ENCODE measurements around the gene GJD2.

Gene GJD2

DNA sequence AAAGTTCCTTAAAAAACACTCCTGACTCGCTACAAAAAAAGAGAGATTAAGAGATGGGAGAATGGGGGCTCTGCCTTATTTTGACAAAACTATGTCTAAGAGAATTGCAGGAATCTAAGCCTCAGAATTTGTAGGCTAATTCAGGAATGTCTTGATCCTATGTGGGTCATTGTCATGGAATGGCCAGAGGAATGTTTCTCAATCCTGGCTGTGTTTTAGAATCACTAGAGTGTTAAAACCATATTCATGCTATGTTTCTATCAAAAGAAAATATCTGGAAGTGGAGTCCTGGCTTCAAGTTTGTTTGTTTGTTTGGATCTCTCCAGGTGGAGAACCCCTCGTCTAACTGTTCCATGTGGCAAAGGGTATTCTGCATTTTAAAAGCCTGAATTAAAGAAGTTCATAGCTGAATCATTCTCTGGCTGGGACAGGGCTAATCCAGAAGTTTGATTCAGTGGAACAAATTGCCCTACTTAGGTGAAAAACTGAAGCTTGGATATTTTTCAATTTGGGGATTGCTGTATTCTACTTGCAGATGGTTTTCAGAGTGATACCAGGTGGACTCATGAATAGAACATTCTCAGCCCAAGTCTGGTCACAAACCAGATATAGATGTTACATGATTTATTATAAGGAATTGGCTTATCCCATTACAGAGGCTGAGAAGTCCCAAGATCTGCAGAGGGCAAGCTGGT, 28.2 kb downstream of the GJD2 start:
- Histone ChIP-seq H3K9me3 (ENCODE audit: control insufficient read depth, insufficient read depth, low read depth, low read length) (no peaks in the 10 kb centered on the region), H3K4me3 (ENCODE audit: low read depth, low read length) (no peak overlapping the region), H3K4me1 (ENCODE audit: control insufficient read depth, insufficient read depth, low read length) (no peaks in the 10 kb centered on the region), H3K27ac (ENCODE audit: extremely low read depth, low read depth, low read length) (no peak overlapping the region), H3K36me3 (ENCODE audit: control insufficient read depth in 2 of 2, insufficient read depth in 1 of 2, low read length in 2 of 2) (no peaks in the 10 kb centered on the region)
- TF ChIP-seq ZNF335 (tag by site-specific recombination; conservative IDR thresholded peaks at IDR 0.05) (no peak), MEIS1 (CRISPR knock-in tag; IDR thresholded peaks at IDR 0.05; ENCODE audit: borderline replicate concordance) (no peak), KLF10 (tag by site-specific recombination; IDR thresholded peaks at IDR 0.05) (no peak), ZBTB48 (tag by site-specific recombination; IDR thresholded peaks at IDR 0.05) (no peak)
- TF ChIP-seq, protein P1, sequence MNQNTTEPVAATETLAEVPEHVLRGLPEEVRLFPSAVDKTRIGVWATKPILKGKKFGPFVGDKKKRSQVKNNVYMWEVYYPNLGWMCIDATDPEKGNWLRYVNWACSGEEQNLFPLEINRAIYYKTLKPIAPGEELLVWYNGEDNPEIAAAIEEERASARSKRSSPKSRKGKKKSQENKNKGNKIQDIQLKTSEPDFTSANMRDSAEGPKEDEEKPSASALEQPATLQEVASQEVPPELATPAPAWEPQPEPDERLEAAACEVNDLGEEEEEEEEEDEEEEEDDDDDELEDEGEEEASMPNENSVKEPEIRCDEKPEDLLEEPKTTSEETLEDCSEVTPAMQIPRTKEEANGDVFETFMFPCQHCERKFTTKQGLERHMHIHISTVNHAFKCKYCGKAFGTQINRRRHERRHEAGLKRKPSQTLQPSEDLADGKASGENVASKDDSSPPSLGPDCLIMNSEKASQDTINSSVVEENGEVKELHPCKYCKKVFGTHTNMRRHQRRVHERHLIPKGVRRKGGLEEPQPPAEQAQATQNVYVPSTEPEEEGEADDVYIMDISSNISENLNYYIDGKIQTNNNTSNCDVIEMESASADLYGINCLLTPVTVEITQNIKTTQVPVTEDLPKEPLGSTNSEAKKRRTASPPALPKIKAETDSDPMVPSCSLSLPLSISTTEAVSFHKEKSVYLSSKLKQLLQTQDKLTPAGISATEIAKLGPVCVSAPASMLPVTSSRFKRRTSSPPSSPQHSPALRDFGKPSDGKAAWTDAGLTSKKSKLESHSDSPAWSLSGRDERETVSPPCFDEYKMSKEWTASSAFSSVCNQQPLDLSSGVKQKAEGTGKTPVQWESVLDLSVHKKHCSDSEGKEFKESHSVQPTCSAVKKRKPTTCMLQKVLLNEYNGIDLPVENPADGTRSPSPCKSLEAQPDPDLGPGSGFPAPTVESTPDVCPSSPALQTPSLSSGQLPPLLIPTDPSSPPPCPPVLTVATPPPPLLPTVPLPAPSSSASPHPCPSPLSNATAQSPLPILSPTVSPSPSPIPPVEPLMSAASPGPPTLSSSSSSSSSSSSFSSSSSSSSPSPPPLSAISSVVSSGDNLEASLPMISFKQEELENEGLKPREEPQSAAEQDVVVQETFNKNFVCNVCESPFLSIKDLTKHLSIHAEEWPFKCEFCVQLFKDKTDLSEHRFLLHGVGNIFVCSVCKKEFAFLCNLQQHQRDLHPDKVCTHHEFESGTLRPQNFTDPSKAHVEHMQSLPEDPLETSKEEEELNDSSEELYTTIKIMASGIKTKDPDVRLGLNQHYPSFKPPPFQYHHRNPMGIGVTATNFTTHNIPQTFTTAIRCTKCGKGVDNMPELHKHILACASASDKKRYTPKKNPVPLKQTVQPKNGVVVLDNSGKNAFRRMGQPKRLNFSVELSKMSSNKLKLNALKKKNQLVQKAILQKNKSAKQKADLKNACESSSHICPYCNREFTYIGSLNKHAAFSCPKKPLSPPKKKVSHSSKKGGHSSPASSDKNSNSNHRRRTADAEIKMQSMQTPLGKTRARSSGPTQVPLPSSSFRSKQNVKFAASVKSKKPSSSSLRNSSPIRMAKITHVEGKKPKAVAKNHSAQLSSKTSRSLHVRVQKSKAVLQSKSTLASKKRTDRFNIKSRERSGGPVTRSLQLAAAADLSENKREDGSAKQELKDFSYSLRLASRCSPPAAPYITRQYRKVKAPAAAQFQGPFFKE (tag by site-specific recombination; IDR thresholded peaks at IDR 0.05; ENCODE audit: borderline replicate concordance) = no peak
- TF ChIP-seq, protein P2, sequence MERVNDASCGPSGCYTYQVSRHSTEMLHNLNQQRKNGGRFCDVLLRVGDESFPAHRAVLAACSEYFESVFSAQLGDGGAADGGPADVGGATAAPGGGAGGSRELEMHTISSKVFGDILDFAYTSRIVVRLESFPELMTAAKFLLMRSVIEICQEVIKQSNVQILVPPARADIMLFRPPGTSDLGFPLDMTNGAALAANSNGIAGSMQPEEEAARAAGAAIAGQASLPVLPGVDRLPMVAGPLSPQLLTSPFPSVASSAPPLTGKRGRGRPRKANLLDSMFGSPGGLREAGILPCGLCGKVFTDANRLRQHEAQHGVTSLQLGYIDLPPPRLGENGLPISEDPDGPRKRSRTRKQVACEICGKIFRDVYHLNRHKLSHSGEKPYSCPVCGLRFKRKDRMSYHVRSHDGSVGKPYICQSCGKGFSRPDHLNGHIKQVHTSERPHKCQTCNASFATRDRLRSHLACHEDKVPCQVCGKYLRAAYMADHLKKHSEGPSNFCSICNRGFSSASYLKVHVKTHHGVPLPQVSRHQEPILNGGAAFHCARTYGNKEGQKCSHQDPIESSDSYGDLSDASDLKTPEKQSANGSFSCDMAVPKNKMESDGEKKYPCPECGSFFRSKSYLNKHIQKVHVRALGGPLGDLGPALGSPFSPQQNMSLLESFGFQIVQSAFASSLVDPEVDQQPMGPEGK (tag by site-specific recombination; IDR thresholded peaks at IDR 0.05) = no peak
- ChIA-PET CTCF (no interaction called here), POLR2A (no interaction called here)

DNA sequence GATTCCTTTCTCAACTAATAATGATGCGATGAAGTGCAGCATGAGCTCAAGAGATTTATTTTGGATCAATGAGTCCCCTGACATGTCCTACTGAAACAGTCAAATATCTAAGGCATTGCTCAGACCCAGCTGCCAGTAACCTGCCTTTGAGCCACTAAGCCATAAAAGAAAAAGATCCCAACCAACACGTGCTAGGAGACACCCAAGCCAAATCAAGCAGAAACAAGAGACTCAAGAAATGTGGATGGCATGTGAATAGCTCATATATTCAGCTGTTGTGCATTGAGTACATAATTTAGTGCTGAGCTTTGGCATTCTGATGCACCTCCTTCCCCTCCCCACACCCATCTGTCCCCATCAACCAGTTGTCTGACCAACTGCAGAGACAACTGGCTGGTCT, 29.2 kb downstream of the GJD2 start:
- POLR2A ChIA-PET = no interaction called here
- TF ChIP-seq FEZF1 (tag by site-specific recombination; IDR thresholded peaks at IDR 0.05) (no peak), ZNF830 (tag by site-specific recombination; IDR thresholded peaks at IDR 0.05; ENCODE audit: low read depth) (no peak), ZNF202 (tag by site-specific recombination; IDR thresholded peaks at IDR 0.05; ENCODE audit: borderline replicate concordance) (no peak), ZNF776 (tag by site-specific recombination; IDR thresholded peaks at IDR 0.05; ENCODE audit: borderline replicate concordance) (no peak), ZNF423 (tag by site-specific recombination; IDR thresholded peaks at IDR 0.05) (no peak), ZNF114 (tag by site-specific recombination; IDR thresholded peaks at IDR 0.05) (no peak), GFI1B (tag by site-specific recombination; IDR thresholded peaks at IDR 0.05) (no peak), ZNF239 (tag by site-specific recombination; IDR thresholded peaks at IDR 0.05) (no peak), ZBTB1 (tag by site-specific recombination; IDR thresholded peaks at IDR 0.05) (no peak), TCF7L2 (IDR thresholded peaks at IDR 0.05; ENCODE audit: borderline replicate concordance, low read depth, low read length) (no peak), ZBTB7A (tag by site-specific recombination; IDR thresholded peaks at IDR 0.05; ENCODE audit: low read depth) (no peak)
- TF ChIP-seq, protein P3, sequence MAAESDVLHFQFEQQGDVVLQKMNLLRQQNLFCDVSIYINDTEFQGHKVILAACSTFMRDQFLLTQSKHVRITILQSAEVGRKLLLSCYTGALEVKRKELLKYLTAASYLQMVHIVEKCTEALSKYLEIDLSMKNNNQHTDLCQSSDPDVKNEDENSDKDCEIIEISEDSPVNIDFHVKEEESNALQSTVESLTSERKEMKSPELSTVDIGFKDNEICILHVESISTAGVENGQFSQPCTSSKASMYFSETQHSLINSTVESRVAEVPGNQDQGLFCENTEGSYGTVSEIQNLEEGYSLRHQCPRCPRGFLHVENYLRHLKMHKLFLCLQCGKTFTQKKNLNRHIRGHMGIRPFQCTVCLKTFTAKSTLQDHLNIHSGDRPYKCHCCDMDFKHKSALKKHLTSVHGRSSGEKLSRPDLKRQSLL (tag by site-specific recombination; IDR thresholded peaks at IDR 0.05) = no peak
- TF ChIP-seq, protein P4, sequence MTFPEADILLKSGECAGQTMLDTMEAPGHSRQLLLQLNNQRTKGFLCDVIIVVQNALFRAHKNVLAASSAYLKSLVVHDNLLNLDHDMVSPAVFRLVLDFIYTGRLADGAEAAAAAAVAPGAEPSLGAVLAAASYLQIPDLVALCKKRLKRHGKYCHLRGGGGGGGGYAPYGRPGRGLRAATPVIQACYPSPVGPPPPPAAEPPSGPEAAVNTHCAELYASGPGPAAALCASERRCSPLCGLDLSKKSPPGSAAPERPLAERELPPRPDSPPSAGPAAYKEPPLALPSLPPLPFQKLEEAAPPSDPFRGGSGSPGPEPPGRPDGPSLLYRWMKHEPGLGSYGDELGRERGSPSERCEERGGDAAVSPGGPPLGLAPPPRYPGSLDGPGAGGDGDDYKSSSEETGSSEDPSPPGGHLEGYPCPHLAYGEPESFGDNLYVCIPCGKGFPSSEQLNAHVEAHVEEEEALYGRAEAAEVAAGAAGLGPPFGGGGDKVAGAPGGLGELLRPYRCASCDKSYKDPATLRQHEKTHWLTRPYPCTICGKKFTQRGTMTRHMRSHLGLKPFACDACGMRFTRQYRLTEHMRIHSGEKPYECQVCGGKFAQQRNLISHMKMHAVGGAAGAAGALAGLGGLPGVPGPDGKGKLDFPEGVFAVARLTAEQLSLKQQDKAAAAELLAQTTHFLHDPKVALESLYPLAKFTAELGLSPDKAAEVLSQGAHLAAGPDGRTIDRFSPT (tag by site-specific recombination; IDR thresholded peaks at IDR 0.05) = no peak
- TF ChIP-seq, protein P5, sequence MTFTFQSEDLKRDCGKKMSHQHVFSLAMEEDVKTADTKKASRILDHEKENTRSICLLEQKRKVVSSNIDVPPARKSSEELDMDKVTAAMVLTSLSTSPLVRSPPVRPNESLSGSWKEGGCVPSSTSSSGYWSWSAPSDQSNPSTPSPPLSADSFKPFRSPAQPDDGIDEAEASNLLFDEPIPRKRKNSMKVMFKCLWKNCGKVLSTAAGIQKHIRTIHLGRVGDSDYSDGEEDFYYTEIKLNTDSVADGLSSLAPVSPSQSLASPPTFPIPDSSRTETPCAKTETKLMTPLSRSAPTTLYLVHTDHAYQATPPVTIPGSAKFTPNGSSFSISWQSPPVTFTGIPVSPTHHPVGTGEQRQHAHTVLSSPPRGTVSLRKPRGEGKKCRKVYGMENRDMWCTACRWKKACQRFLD (tag by site-specific recombination; IDR thresholded peaks at IDR 0.05) = no peak
- TF ChIP-seq, protein P6, sequence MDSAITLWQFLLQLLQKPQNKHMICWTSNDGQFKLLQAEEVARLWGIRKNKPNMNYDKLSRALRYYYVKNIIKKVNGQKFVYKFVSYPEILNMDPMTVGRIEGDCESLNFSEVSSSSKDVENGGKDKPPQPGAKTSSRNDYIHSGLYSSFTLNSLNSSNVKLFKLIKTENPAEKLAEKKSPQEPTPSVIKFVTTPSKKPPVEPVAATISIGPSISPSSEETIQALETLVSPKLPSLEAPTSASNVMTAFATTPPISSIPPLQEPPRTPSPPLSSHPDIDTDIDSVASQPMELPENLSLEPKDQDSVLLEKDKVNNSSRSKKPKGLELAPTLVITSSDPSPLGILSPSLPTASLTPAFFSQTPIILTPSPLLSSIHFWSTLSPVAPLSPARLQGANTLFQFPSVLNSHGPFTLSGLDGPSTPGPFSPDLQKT (IDR thresholded peaks at IDR 0.05; ENCODE audit: borderline replicate concordance, low read depth, low read length) = no peak

More for the DNA sequence above, 29.2 kb downstream of the GJD2 start:
- H3K4me3 ChIP-seq (ENCODE audit: low read depth, low read length) = no peak overlapping the region
- CTCF ChIA-PET = no interaction called here
- no peaks in the 10 kb centered on the region for H3K4me1 ChIP-seq (ENCODE audit: control insufficient read depth, insufficient read depth, low read length)
- H3K27ac ChIP-seq (ENCODE audit: extremely low read depth, low read depth, low read length) = no peak overlapping the region
- no peaks in the 10 kb centered on the region for H3K9me3 ChIP-seq (ENCODE audit: control insufficient read depth, insufficient read depth, low read depth, low read length)
- H3K36me3 ChIP-seq (ENCODE audit: control insufficient read depth in 2 of 2, insufficient read depth in 1 of 2, low read length in 2 of 2) = no peaks in the 10 kb centered on the region

All from HEK293 (cell line).